ENCODE measurements around the gene FKBP14. TPM values are rescaled to one million over a fixed set of nuclear protein-coding genes. Genes with fewer than 3 reads are reported as not detected.

FKBP14 gene
- total and polyA plus RNA-seq, 2 of the 8 experiments (the other 6 are each of a cell fraction or from before 2014, with no cell fraction given), result 3.2 to 20.7 TPM

DNA sequence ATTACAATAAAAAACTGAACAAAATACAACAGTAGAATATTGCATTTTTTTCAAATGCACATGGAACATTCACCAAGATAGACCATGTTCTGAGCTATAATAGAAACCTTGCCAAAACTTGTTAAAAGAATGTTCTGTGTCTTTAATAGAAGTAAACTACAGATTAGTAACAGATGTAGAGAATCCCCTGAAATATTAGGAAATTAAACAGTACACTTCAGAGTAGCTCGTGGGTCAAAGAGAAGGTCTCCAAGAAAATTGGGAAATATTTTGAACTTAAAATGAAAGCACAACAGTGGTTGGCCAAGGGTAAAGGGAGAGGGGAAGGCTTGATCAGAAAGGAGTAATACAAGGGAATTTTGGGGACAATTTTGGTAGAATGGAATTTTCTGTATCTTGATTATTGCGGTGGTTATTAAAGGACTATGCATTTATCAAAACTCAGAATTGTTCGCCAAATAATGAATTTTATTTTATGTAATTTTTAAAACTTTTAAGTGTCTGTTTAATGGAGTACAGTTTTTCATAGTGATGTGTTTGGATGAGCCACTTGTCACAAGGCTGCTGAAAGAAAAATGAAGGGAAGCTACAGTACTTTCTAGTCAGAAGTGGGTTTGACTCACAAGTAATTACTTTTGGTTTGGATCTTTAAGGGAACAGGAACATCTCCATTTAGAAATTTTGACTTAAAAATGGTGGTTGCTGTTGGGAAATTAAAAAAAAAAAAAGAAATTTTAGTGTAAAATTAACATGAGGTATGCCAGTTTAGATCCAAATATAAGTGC is 11.9 kb upstream of the FKBP14 start (continued):
- TF ChIP-seq, protein P1, sequence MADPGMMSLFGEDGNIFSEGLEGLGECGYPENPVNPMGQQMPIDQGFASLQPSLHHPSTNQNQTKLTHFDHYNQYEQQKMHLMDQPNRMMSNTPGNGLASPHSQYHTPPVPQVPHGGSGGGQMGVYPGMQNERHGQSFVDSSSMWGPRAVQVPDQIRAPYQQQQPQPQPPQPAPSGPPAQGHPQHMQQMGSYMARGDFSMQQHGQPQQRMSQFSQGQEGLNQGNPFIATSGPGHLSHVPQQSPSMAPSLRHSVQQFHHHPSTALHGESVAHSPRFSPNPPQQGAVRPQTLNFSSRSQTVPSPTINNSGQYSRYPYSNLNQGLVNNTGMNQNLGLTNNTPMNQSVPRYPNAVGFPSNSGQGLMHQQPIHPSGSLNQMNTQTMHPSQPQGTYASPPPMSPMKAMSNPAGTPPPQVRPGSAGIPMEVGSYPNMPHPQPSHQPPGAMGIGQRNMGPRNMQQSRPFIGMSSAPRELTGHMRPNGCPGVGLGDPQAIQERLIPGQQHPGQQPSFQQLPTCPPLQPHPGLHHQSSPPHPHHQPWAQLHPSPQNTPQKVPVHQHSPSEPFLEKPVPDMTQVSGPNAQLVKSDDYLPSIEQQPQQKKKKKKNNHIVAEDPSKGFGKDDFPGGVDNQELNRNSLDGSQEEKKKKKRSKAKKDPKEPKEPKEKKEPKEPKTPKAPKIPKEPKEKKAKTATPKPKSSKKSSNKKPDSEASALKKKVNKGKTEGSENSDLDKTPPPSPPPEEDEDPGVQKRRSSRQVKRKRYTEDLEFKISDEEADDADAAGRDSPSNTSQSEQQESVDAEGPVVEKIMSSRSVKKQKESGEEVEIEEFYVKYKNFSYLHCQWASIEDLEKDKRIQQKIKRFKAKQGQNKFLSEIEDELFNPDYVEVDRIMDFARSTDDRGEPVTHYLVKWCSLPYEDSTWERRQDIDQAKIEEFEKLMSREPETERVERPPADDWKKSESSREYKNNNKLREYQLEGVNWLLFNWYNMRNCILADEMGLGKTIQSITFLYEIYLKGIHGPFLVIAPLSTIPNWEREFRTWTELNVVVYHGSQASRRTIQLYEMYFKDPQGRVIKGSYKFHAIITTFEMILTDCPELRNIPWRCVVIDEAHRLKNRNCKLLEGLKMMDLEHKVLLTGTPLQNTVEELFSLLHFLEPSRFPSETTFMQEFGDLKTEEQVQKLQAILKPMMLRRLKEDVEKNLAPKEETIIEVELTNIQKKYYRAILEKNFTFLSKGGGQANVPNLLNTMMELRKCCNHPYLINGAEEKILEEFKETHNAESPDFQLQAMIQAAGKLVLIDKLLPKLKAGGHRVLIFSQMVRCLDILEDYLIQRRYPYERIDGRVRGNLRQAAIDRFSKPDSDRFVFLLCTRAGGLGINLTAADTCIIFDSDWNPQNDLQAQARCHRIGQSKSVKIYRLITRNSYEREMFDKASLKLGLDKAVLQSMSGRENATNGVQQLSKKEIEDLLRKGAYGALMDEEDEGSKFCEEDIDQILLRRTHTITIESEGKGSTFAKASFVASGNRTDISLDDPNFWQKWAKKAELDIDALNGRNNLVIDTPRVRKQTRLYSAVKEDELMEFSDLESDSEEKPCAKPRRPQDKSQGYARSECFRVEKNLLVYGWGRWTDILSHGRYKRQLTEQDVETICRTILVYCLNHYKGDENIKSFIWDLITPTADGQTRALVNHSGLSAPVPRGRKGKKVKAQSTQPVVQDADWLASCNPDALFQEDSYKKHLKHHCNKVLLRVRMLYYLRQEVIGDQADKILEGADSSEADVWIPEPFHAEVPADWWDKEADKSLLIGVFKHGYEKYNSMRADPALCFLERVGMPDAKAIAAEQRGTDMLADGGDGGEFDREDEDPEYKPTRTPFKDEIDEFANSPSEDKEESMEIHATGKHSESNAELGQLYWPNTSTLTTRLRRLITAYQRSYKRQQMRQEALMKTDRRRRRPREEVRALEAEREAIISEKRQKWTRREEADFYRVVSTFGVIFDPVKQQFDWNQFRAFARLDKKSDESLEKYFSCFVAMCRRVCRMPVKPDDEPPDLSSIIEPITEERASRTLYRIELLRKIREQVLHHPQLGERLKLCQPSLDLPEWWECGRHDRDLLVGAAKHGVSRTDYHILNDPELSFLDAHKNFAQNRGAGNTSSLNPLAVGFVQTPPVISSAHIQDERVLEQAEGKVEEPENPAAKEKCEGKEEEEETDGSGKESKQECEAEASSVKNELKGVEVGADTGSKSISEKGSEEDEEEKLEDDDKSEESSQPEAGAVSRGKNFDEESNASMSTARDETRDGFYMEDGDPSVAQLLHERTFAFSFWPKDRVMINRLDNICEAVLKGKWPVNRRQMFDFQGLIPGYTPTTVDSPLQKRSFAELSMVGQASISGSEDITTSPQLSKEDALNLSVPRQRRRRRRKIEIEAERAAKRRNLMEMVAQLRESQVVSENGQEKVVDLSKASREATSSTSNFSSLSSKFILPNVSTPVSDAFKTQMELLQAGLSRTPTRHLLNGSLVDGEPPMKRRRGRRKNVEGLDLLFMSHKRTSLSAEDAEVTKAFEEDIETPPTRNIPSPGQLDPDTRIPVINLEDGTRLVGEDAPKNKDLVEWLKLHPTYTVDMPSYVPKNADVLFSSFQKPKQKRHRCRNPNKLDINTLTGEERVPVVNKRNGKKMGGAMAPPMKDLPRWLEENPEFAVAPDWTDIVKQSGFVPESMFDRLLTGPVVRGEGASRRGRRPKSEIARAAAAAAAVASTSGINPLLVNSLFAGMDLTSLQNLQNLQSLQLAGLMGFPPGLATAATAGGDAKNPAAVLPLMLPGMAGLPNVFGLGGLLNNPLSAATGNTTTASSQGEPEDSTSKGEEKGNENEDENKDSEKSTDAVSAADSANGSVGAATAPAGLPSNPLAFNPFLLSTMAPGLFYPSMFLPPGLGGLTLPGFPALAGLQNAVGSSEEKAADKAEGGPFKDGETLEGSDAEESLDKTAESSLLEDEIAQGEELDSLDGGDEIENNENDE (IDR thresholded peaks at IDR 0.05; ENCODE audit: insufficient replicate concordance, low read length), result no peak
- no peak for TF ChIP-seq EZH2 (IDR thresholded peaks at IDR 0.05; ENCODE audit: low read depth, low read length, severe bottlenecking)
- TF ChIP-seq KDM4A (IDR thresholded peaks at IDR 0.05; ENCODE audit: low read depth, low read length, severe bottlenecking), result no peak
- TF ChIP-seq POLR2AphosphoS5 (IDR thresholded peaks at IDR 0.05; ENCODE audit: low read depth, low read length), result no peak
- TF ChIP-seq HDAC2 (IDR thresholded peaks at IDR 0.05; ENCODE audit: borderline replicate concordance in 1 of 2, low read depth in 2 of 2, low read length in 2 of 2), result no peak

Measured in H1 (cell line).